Measurements from ENCODE around the gene TUBGCP6.

DNA sequence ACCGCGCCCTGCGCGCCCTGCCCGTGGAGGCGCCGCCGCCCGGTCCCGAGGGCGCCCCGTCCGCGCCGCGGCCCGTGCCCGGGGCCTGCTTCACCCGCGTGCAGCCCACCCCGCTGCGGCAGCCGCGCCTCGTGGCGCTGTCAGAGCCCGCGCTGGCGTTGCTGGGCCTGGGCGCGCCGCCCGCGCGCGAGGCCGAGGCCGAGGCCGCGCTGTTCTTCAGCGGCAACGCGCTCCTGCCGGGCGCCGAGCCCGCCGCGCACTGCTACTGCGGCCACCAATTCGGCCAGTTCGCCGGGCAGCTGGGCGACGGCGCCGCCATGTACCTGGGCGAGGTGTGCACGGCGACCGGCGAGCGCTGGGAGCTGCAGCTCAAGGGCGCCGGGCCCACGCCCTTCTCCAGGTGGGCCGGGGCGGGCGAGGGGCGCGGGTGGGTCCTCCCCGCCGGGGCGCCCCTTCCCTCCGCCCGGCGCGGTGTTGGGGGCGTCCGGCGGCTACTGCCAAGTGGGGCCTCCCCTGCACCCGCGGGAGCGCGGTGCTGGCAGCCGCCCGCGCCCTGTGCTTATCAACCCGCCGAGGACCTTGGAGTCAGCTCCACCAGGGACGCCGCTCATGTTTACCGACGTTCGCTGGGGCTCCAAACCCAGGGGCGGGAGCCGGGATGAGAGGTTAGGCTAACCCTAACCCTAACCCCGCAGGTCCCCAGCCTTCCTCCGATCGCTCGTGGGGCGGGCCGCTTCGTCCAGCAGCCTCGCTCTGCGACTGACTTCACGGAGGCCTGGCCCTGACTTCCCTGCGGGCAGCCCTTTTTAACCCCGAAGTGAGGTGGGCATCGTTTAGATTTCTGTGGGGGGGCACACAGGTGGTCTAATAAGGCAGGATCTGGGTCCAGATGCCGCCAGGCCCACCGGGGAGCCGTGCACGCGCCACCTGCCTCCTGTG is 43.4 kb downstream of the TUBGCP6 start:
- TF ChIP-seq, protein P1, sequence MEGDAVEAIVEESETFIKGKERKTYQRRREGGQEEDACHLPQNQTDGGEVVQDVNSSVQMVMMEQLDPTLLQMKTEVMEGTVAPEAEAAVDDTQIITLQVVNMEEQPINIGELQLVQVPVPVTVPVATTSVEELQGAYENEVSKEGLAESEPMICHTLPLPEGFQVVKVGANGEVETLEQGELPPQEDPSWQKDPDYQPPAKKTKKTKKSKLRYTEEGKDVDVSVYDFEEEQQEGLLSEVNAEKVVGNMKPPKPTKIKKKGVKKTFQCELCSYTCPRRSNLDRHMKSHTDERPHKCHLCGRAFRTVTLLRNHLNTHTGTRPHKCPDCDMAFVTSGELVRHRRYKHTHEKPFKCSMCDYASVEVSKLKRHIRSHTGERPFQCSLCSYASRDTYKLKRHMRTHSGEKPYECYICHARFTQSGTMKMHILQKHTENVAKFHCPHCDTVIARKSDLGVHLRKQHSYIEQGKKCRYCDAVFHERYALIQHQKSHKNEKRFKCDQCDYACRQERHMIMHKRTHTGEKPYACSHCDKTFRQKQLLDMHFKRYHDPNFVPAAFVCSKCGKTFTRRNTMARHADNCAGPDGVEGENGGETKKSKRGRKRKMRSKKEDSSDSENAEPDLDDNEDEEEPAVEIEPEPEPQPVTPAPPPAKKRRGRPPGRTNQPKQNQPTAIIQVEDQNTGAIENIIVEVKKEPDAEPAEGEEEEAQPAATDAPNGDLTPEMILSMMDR (IDR thresholded peaks at IDR 0.05): no peak
- no peak for TF ChIP-seq POLR2A (IDR thresholded peaks at IDR 0.05)

All from prostate gland (tissue), 2 donors.